Measurements from ENCODE around the gene TCERG1L.

GRCh38 chr10:131128731-131129130 lies 182.8 kb downstream of the TCERG1L start:
- TF ChIP-seq CTCF (IDR thresholded peaks at IDR 0.05) (no peak), SIN3A (IDR thresholded peaks at IDR 0.05; ENCODE audit: borderline replicate concordance, insufficient read depth, low read depth, low read length) (no peak), REST (IDR thresholded peaks at IDR 0.05; ENCODE audit: insufficient read depth in 1 of 2, low read depth in 2 of 2, low read length in 1 of 2) (no peak), POLR2AphosphoS5 (IDR thresholded peaks at IDR 0.05; ENCODE audit: low read depth, low read length) (no peak), TCF7L2 (IDR thresholded peaks at IDR 0.05; ENCODE audit: low read depth, low read length) (no peak)

All from Panc1 (cell line).